Kidney tubule cell (primary cell): Measurements from ENCODE around the gene ATXN3L.

Experiments used
- DNase-seq: peaks from one replicate; pipeline ENCODE4 v3.0.0-alpha.2; 2018; ENCODE audit warnings: low spot score

The ATXN3L gene

GRCh38 chrX:13319953-13320352 is at the start of gene ATXN3L:
Gene ATXN3L (minus strand): TSS chrX:13320053. CDS start chrX:13319934, 119 bp downstream.
- no peak for DNase-seq

DNA sequence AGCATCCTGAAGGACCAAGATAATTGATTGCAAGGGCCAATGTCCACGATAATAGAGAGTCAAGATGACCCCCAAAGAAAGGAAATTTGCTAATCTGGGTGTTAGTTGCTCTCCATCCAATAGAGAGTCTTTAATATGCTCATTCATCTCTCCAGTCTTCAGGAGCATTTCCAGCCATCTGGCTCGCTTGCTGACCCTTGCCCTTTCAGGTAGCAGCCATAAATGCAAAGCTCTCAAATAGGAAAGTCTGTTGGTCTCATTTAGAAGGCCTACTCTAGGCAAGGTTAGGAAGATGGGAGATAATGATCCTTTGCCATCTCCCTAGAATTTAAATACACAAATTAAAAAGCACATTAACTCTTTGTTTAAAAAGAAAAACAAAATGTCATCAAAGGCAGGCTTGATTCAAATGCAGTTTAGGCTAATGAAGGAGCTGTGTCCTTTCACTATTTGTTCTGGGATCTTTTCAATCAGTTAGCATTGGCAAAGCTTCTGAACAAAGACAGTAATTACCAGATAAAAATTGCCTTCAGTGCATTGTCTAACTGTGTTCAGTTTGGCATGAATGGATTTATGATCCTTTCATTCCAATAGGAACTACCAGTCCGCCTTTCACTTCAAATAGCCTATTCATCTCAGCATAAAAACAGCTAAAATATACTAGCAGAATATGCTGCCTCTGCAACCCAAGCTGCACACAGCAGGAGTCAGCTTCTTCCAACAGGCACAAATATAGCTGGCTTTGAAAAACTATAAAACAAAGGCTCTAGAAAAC is 49.6 kb upstream of the ATXN3L start:
- no peak for DNase-seq

GRCh38 chrX:13367950-13368349 is 48.1 kb upstream of the ATXN3L start:
- no peak for DNase-seq

- DNase-seq: no peak
Measured at GRCh38 chrX:13366698-13367097, 46.8 kb upstream of the ATXN3L start.

- DNase-seq: no peak
Measured at GRCh38 chrX:13365161-13365560, 45.3 kb upstream of the ATXN3L start.

DNA sequence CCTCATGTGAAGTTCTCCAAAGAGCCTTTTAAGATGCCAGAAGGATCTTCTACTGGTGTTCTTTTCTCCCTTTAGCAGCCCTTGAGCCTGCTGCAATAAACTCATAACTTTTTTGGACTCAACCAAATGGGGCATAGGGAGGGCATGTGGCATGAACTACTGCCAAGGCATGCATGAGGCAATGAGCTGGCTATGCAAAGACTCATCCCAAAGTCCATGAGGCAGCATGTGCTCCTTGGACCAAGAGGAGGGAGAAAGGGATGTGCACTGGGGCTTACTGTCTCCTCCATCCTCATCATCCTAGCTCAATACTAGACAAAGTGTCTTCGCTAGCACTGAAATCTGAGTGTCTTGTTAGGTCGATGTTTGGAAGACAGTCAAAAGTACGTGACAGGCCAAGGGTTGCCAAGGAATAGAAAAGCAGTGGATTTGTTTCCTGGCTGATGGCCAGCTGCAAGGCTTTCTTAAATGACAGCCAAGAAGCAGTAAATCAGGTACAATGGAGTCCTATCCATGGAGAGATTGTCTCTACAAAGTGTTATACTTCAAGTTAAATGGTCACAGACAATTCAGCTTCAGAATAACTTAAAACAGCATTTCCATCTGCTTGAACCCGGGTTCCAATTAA is 44.5 kb upstream of the ATXN3L start:
- peak; percentile 21 for DNase-seq

DNA sequence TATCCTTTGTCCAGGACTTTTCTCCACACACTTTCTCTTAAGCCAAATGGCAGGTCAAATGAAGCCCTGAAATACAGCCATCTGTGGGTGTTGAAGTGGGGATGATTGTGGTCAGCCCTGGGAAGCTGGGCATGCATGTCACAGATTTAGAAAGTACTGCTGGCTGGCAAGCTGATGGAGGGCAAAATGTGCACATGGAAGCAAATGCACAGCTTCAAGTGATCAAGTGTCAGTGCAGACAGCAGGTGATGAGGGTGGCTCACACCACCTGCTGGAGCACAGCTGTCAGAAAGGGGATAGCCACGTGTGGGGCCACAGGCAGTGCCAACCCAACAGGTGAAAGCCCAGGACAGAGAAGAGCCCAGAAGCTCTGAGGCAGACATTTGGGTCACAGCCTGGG is 40.3 kb upstream of the ATXN3L start:
- no peak for DNase-seq

GRCh38 chrX:13357925-13358324 is 38.1 kb upstream of the ATXN3L start:
- no peak for DNase-seq

DNA sequence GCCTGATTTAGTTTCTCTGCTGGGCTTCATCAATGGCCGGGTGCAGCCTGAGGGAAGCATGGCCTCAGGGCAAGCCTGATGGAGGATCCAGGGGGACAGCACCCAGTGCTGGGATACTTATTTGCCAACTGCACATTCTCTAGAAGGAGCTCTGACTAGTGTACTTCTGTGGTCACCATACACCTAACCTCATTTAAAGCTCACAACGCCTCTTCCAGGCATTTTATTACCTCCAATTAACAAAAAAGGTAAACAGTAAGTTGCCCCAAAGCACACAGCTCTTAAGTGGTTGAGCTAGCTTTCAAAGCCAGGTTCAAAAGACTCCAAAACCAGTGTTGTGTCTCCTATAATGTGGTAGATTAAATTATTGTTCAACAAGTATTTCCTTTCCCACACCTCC is 26.8 kb upstream of the ATXN3L start:
- DNase-seq: no peak

GRCh38 chrX:13345438-13345837 is 25.6 kb upstream of the ATXN3L start:
- DNase-seq: no peak

GRCh38 chrX:13345037-13345436 is 25.2 kb upstream of the ATXN3L start:
- DNase-seq: no peak

DNA sequence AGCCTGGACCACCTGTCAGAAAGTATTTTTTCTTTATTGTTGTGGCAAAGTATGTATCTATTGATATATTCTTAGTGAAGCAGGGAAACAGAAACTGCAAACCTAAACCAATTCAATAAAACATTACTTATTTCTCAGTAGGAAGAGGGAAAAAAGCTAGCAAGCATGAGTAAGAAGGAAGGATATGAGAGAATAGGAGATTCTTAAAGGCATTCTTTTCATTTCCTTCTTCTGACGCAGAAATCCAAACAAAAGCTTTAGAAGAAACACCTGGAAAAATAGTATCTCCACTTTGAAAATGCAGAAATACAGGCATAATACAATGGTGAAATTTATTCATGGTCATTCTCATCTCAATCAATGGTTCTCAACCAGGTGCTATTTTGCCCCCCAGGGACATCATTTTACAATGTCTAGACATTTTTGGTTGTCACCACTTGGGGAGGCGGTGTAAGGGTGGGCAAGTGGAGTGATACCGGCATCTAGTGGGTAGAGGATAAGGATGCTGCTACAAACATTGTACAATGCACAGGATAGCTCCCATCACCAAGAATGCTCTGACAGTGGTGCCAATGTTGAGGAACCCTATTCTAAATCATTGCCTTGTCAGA is 21.7 kb upstream of the ATXN3L start:
- peak; percentile 48 for DNase-seq

DNA sequence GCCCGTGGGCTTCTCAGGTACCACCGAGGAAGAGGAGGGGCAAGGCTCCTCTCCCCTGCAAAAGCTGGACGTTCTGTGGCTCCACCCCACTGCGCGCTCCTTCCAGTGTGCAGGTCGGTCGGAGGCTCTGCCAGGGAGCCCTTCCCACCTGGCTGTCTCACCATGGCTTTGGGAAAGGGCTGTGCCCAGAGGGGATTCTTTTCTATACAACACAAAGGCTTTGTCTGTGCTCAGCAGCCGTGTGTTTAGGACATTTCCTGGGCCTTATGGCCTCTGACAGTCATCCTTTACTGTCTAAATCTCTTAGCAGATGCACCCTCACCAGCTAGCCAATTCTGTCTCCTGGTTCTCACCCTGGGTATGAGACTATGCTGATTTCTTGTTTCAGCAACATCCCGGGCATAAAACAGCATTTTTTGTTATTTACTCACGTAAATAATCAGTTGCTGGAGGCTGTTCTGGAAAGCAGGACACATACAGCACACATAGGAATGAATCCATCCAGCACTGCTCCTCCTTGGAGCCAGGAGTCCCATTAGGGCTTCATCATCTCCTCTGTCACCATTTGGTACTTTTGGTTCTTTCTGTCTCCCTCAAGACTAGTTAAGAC is 20.4 kb upstream of the ATXN3L start:
- DNase-seq: no peak

DNA sequence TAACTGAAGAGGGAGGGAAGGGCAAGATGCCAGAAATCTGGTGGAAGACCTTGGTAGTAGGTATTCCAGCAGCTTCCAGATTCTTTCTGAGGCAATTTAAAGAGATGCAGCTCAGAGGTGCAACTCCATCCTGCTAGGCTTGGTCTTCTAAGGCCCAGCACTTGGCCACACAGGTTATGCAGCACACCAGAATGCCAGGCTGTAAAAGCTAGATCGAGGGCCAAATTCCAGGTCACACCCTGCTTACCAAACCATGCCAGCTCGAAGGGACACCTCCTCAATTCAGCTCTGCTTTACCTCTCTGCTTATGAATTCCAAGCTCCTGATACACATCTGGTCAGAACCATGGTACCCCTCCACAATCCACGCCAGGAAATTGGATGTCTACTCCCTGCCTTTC is 19.8 kb upstream of the ATXN3L start:
- no peak for DNase-seq

- DNase-seq: no peak
Measured at GRCh38 chrX:13338996-13339515, 19.2 kb upstream of the ATXN3L start.

- peak; percentile 45 for DNase-seq
Measured at GRCh38 chrX:13334491-13334890, 14.6 kb upstream of the ATXN3L start.

DNA sequence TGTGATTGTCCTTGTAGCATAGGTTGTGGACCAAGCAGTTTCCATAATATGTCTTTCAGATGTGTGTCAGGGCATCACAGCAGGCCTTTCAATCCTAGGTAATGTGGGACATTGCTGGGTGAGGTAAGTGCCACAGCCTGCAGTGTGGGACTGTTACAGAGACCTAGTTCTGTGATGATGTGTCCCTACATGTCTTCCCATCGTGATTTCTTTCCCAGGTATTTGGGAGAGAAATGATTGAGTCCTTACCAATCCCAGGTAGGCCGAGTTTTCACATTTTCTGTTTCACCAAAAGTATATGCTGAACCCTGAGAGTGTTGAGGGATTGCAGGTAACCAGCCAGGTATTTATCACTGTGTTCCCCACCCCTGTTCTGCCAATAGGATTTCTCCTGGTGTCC is 10.6 kb upstream of the ATXN3L start:
- DNase-seq: no peak

DNA sequence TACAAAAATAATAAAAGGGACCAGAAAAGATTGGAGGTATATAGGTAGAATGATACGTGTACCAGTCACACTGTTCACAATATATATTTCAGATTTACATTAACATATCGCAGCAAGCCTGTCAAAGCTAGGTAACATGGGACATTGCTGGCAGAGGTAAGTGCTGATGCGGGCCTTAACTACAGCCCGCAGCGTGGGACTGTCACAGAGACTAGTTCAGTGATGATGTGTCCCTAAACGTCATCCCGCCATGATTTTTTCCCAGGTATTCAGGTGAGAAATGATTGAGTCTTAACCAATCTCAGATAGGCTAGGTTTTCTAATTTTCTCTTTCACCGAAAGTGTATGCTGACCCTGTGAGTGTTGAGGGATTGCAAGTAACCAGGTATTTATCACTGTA is 7.8 kb upstream of the ATXN3L start:
- DNase-seq: no peak

DNA sequence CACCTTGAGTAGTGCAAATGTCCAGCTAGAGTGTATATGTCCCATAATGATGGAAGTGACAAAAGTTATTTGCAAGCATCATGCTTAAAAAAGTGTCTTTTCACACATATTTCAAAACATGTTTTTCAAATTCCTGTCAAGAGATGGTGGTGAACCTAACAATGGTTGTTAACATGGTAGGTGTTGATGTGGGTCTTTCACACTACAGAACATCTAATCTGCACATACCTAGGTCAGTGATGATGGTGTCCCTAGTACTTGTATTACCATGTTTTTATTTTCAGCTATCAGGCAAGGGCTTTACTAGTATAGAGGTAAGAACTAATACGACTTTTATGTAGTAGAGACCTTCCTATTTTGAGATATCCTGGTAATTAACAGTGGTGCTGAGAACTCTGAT is 3.4 kb upstream of the ATXN3L start:
- no peak for DNase-seq

GRCh38 chrX:13317366-13317765 is 2.5 kb downstream of the ATXN3L start:
- no peak for DNase-seq

DNA sequence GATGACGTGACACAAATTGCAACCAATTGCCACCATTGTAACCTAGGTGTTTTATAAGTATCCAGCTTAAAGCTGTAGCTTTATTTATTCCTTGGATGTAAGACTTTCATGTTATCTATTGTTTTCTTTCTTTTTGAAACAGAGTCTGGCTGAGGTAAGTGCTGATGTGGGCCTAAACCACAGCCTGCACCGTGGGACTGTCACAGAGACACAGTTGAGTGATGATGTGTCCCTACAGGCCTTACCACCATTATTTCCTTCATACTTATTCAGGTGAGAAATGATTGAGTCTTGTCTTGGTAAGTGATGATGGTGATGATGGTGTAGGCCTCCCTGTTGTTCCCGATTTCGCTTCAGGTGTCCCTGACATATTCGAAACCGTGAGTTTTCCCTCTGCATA is 8.3 kb downstream of the ATXN3L start:
- DNase-seq: no peak

GRCh38 chrX:13309631-13310030 is 10.2 kb downstream of the ATXN3L start:
- no peak for DNase-seq

DNA sequence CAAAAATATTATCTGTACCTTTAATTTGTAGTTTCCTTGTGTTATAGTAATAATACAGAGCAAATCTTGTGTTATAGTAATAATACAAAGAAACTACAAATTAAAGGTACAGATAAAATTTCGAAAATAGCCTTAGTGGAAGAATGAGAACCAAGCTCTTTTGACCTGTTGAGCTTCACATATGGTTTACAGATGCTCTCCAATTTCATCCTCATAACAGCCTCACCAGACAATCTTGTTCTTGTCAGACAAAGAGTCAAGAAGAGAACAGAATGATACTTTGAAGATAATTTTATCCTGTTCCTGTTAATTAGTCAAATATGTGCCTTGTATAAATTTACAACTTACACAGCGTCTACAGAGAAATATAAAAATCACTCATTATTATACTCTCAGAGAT is 12.8 kb downstream of the ATXN3L start:
- no peak for DNase-seq
